ENCODE measurements around the gene KLF15. TPM values are rescaled to one million over a fixed set of nuclear protein-coding genes. Genes with fewer than 3 reads are reported as not detected.

Gene KLF15
- total RNA-seq, 1 donor from 2014 or later, result 19.3 TPM

DNA sequence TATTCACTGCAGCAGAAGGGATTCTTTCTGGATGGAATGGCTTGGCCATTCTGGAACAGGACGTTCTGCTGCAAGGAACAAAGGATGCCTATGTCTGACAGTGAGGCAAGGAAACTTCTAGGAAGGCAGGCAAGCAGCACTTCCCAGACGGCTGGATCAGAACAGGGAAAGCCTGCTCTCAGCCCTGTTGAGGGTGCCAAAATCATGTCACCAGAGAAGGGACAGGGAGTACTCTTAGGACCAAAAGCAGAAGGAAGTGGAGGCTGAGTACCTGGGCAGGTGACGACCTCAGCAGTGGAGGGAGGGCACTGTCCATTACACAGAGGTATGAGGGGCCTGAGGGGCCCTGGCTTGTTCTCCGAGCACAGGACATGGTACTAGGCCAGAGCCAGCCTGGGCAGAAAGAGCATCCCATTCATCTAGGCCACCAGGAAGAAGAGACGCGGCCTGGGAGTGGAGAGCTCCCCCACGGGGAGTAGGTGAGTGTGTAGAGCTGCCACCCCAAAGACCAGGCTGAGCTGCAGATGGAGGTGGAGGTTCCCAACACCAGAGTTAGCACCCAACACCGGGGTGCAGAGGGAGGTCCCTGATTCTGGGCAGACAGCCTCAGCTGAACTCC, 9.6 kb downstream of the KLF15 start:
- Mint-ChIP-seq H3K36me3 (ENCODE audit: low read depth) (peaks cover 2% of the 10 kb centered on the region), H3K27me3 (ENCODE audit: low read depth) (no peaks in the 10 kb centered on the region), H3K27ac (ENCODE audit: unreplicated experiment) (no peak overlapping the region), H3K4me1 (peaks cover 10% of the 10 kb centered on the region), H3K4me3 (no peak overlapping the region), H3K9me3 (no peaks in the 10 kb centered on the region)
- TF ChIP-seq, protein P1, sequence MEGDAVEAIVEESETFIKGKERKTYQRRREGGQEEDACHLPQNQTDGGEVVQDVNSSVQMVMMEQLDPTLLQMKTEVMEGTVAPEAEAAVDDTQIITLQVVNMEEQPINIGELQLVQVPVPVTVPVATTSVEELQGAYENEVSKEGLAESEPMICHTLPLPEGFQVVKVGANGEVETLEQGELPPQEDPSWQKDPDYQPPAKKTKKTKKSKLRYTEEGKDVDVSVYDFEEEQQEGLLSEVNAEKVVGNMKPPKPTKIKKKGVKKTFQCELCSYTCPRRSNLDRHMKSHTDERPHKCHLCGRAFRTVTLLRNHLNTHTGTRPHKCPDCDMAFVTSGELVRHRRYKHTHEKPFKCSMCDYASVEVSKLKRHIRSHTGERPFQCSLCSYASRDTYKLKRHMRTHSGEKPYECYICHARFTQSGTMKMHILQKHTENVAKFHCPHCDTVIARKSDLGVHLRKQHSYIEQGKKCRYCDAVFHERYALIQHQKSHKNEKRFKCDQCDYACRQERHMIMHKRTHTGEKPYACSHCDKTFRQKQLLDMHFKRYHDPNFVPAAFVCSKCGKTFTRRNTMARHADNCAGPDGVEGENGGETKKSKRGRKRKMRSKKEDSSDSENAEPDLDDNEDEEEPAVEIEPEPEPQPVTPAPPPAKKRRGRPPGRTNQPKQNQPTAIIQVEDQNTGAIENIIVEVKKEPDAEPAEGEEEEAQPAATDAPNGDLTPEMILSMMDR (conservative IDR thresholded peaks at IDR 0.05), result no peak
- DNase-seq (ENCODE audit: low read depth, low spot score), result no peak

- no peaks in the 10 kb centered on the region for H3K9me3 Mint-ChIP-seq
- TF ChIP-seq, protein P1 (conservative IDR thresholded peaks at IDR 0.05), result no peak
- no peak overlapping the region for H3K27ac Mint-ChIP-seq (ENCODE audit: unreplicated experiment)
- peaks cover 15% of the 10 kb centered on the region for H3K4me1 Mint-ChIP-seq
- no peak overlapping the region for H3K4me3 Mint-ChIP-seq
- DNase-seq (ENCODE audit: low read depth, low spot score), result no peak
- peaks cover 2% of the 10 kb centered on the region for H3K36me3 Mint-ChIP-seq (ENCODE audit: low read depth)
- H3K27me3 Mint-ChIP-seq (ENCODE audit: low read depth), result no peaks in the 10 kb centered on the region
These were observed 10.7 kb downstream of the KLF15 start for GRCh38 chr3:126346466-126346865.

DNA sequence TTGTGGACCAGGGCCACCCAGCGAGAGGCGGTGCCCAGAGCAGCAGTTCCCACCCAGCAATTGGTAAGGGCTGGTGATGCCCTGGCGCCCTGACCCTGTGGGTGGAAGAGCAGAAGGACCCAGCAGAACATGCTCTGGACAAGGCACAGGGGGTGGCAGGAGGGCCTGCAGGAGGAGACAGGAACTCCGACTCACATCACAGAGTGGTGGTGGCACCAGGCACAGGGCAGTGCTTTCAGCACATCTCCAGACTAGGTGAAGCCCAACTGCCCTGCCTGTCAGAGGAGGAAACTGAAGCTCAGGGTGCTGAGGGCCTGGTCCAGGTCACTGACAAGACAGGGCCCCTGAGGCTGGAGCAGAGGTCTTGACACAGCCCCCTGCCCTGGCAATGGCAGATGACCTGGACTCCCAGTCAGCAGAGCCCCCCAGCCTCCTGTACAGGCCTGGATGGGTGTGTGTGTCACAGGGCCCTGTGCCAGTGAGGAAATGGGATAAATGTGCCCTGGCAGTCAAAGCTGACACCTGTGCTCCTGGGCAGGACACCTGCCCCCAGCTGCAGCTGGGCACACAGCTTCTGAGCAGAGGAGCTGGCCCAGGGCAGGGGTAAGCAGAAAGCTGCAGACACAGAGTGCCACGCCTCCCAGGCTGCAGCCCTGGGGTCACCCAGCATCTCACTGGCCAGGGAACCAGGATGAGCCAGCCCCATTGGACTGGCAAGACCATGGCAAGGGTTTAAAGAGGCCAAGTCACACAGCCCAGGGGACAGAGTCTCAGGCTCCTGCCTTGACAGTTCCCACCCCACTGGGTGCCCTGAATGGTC, 11.4 kb downstream of the KLF15 start:
- Mint-ChIP-seq H3K4me3 (no peak overlapping the region), H3K36me3 (ENCODE audit: low read depth) (peaks cover 2% of the 10 kb centered on the region), H3K9me3 (no peaks in the 10 kb centered on the region), H3K4me1 (peaks cover 21% of the 10 kb centered on the region), H3K27me3 (ENCODE audit: low read depth) (no peaks in the 10 kb centered on the region), H3K27ac (ENCODE audit: unreplicated experiment) (peak overlapping the region; percentile 91)
- DNase-seq (ENCODE audit: low read depth, low spot score), result no peak
- TF ChIP-seq, protein P1 (conservative IDR thresholded peaks at IDR 0.05), result no peak

DNA sequence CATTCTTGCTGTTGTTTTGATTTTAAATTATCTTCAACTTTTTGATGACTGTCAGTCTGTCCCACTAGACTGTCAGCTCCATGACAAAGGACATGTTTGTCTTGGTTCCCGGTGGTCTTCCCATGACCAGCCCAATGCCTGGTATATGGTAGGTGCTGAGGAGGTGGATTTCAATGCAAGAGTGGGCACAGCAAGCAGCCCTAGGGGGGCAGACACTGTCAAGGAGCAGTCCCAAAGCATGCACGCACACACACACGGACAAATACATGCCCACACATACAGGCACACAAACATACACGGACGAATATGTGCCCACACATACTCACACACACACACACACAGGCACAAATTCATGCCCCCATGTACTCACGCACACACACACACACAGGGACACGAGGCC, 12.0 kb downstream of the KLF15 start:
- Mint-ChIP-seq H3K4me1 (peaks cover 21% of the 10 kb centered on the region), H3K9me3 (no peaks in the 10 kb centered on the region), H3K27ac (ENCODE audit: unreplicated experiment) (peak overlapping the region; percentile 91), H3K4me3 (no peak overlapping the region), H3K27me3 (ENCODE audit: low read depth) (no peaks in the 10 kb centered on the region), H3K36me3 (ENCODE audit: low read depth) (peaks cover 2% of the 10 kb centered on the region)
- TF ChIP-seq, protein P1 (conservative IDR thresholded peaks at IDR 0.05), result no peak
- DNase-seq (ENCODE audit: low read depth, low spot score), result no peak

GRCh38 chr3:126344380-126345041, 12.7 kb downstream of the KLF15 start:
- H3K27me3 Mint-ChIP-seq (ENCODE audit: low read depth), result no peaks in the 10 kb centered on the region

More at GRCh38 chr3:126344380-126345041, 12.7 kb downstream of the KLF15 start:
- Mint-ChIP-seq H3K4me1 (peaks cover 21% of the 10 kb centered on the region), H3K36me3 (ENCODE audit: low read depth) (peaks cover 2% of the 10 kb centered on the region), H3K27ac (ENCODE audit: unreplicated experiment) (no peak overlapping the region), H3K4me3 (no peak overlapping the region), H3K9me3 (no peaks in the 10 kb centered on the region)
- no peak for DNase-seq (ENCODE audit: low read depth, low spot score)
- TF ChIP-seq, protein P1 (conservative IDR thresholded peaks at IDR 0.05), result no peak

Data from neural crest cell (in vitro differentiated cells).